GM18517 (cell line): ENCODE data around the gene APH1B.
"Not testable (repeated sequence)": the region's sequence is repeated elsewhere in the genome, so short reads cannot be mapped to it uniquely, and the experiment has no call there.

Experiments
- ATAC-seq: cut with Tn5 transposase; IDR thresholded peaks from one replicate; pipeline ENCODE4 v1.9.1; 2021; ENCODE audit warnings: mild to moderate bottlenecking, moderate library complexity; ENCODE audit not compliant: unreplicated experiment

Gene APH1B

GRCh38 chr15:63277038-63277892 lies at the start of gene APH1B:
TSS of gene APH1B (plus strand) at chr15:63277605. CDS start at chr15:63277624, 19 bp downstream.
- peak; percentile 51 for ATAC-seq

- ATAC-seq, result no peak
Observed at GRCh38 chr15:63227689-63228088, 49.7 kb upstream of the APH1B start.

GRCh38 chr15:63231206-63231605 lies 46.2 kb upstream of the APH1B start:
- ATAC-seq, result no peak

GRCh38 chr15:63231706-63232105 lies 45.7 kb upstream of the APH1B start:
- no peak for ATAC-seq

- no peak for ATAC-seq
Observed at GRCh38 chr15:63232405-63232804, 45.0 kb upstream of the APH1B start.

GRCh38 chr15:63232943-63233342 lies 44.5 kb upstream of the APH1B start:
- no peak for ATAC-seq

GRCh38 chr15:63233667-63234423 lies 43.6 kb upstream of the APH1B start:
- no peak for ATAC-seq

- ATAC-seq, result no peak
Observed at GRCh38 chr15:63234451-63234870, 42.9 kb upstream of the APH1B start.

- no peak for ATAC-seq
Observed at GRCh38 chr15:63236272-63236671, 41.1 kb upstream of the APH1B start.

- ATAC-seq, result not testable (repeated sequence)
Observed at GRCh38 chr15:63237086-63237485, 40.3 kb upstream of the APH1B start.

GRCh38 chr15:63238171-63238570 lies 39.2 kb upstream of the APH1B start:
- ATAC-seq, result no peak

- ATAC-seq, result no peak
Observed at GRCh38 chr15:63238796-63239195, 38.6 kb upstream of the APH1B start.

GRCh38 chr15:63240109-63240508 lies 37.3 kb upstream of the APH1B start:
- no peak for ATAC-seq

GRCh38 chr15:63241316-63241715 lies 36.1 kb upstream of the APH1B start:
- ATAC-seq, result no peak

- ATAC-seq, result no peak
Observed at GRCh38 chr15:63243101-63243500, 34.3 kb upstream of the APH1B start.

GRCh38 chr15:63243776-63244175 lies 33.6 kb upstream of the APH1B start:
- no peak for ATAC-seq

GRCh38 chr15:63244399-63244798 lies 33.0 kb upstream of the APH1B start:
- ATAC-seq, result no peak

- no peak for ATAC-seq
Observed at GRCh38 chr15:63244976-63245645, 32.3 kb upstream of the APH1B start.

GRCh38 chr15:63246691-63247469 lies 30.5 kb upstream of the APH1B start:
- no peak for ATAC-seq

GRCh38 chr15:63250312-63250965 lies 27.0 kb upstream of the APH1B start:
- ATAC-seq, result no peak
